Measurements from ENCODE around the gene HOXB5.

DNA sequence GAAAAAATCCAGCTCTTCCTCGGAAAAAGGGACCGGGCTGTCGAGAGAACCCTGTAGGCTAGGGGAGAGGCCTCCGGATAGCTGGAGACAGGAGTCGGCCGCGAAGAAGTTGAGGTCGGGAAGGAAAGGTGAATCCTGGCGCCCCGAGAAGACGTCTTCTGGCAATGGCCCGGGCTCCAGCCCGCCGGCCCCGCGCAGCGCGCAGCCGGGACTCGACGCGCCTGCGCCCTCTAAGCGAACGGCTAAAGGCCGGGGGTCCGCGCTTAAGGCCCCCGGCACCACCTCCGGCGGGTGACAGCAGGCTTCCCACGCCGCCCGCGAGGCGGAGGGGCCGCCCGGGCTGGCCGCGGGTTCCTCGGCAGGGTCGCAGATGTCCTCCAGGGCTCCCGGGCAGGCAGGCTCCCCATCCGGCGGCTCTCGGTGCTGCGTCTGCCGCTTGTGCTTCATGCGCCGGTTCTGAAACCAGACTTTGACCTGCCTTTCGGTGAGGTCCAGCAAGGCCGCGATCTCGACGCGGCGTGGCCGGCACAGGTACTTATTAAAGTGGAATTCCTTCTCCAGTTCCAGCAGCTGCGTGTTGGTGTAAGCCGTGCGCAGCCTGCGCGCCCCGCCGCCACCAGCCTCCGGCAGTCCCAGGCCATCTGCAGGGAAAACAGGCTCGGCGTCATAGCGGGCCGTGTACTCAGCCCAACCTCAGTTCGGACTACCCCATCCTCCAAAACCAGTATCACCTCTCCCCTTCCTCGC lies 50.3 kb downstream of the HOXB5 start:
- TF ChIP-seq, protein P1, sequence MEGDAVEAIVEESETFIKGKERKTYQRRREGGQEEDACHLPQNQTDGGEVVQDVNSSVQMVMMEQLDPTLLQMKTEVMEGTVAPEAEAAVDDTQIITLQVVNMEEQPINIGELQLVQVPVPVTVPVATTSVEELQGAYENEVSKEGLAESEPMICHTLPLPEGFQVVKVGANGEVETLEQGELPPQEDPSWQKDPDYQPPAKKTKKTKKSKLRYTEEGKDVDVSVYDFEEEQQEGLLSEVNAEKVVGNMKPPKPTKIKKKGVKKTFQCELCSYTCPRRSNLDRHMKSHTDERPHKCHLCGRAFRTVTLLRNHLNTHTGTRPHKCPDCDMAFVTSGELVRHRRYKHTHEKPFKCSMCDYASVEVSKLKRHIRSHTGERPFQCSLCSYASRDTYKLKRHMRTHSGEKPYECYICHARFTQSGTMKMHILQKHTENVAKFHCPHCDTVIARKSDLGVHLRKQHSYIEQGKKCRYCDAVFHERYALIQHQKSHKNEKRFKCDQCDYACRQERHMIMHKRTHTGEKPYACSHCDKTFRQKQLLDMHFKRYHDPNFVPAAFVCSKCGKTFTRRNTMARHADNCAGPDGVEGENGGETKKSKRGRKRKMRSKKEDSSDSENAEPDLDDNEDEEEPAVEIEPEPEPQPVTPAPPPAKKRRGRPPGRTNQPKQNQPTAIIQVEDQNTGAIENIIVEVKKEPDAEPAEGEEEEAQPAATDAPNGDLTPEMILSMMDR (IDR thresholded peaks at IDR 0.05) = peak; percentile 17
- TF ChIP-seq EZH2 (IDR thresholded peaks at IDR 0.05; ENCODE audit: borderline replicate concordance, insufficient read depth, low read depth, low read length, poor library complexity, severe bottlenecking) = no peak
